PC-9 (cell line): ENCODE measurements around the gene ZBTB25. TPM values are rescaled to one million over a fixed set of nuclear protein-coding genes. Genes with fewer than 3 reads are reported as not detected.

Experiments
- BruUV-seq: library from RNA; stranded (reverse); fragments of 400-500 nt; replicated peaks from 2 replicates; lab custom pipeline; 2021; lab: Mats Ljungman, UMichigan
- CTCF ChIA-PET: fragments of 300-600 bp; sonication (Branson Sonifier 250); formaldehyde crosslinking; loops from one replicate; lab custom pipeline; 2022; ENCODE audit warnings: antibody characterized with exemption; lab: Charles Lee
- POLR2A ChIA-PET: fragments of 300-600 bp; sonication (Branson Sonifier 250); formaldehyde crosslinking; loops from one replicate; lab custom pipeline; 2022; ENCODE audit warnings: antibody characterized with exemption; ENCODE audit not compliant: unreplicated experiment; lab: Charles Lee
- DNase-seq, 2 experiments: peaks; one replicate each; pipeline versions ENCODE4 v3.0.0 to v3.0.0-alpha.2; 2015 to 2022; ENCODE audit warnings: mixed read lengths in 1 of 2
- H2AFZ ChIP-seq: fragments of 200-600 bp; sonication (generic); 2 replicates; pipeline ENCODE4 v1.8.1; 2017; ENCODE audit warnings: antibody characterized with exemption
- H3F3A ChIP-seq: fragments of 200-600 bp; sonication (generic); 2 replicates; pipeline ENCODE4 v1.8.1; 2017; ENCODE audit warnings: antibody characterized with exemption, mild to moderate bottlenecking, low read depth; ENCODE audit not compliant: insufficient read depth
- H3K27ac ChIP-seq: fragments of 200-600 bp; sonication (generic); 2 replicates; pipeline ENCODE4 v1.6.1; 2016; ENCODE audit warnings: mixed run types
- H3K27me3 ChIP-seq: fragments of 200-600 bp; sonication (generic); 2 replicates; pipeline ENCODE4 v1.6.1; 2016; ENCODE audit warnings: low read depth, mixed run types; ENCODE audit not compliant: insufficient read depth
- H3K36me3 ChIP-seq: fragments of 200-600 bp; sonication (generic); 2 replicates; pipeline ENCODE4 v1.6.1; 2016; ENCODE audit warnings: low read depth, mixed run types
- H3K4me1 ChIP-seq: fragments of 200-600 bp; sonication (generic); replicated peaks from 2 replicates; pipeline ENCODE4 v1.6.1; 2016; ENCODE audit warnings: mixed run types; ENCODE audit not compliant: insufficient read depth
- H3K4me2 ChIP-seq: fragments of 200-600 bp; sonication (generic); 2 replicates; pipeline ENCODE4 v1.6.1; 2017; ENCODE audit warnings: mixed run types
- H3K4me3 ChIP-seq: fragments of 200-600 bp; sonication (generic); 2 replicates; pipeline ENCODE4 v1.6.1; 2016; ENCODE audit warnings: mixed run types
- H3K79me2 ChIP-seq: fragments of 200-600 bp; sonication (generic); 2 replicates; pipeline ENCODE4 v1.6.1; 2017; ENCODE audit warnings: low read depth, mixed run types
- H3K9me2 ChIP-seq: fragments of 200-600 bp; sonication (generic); 2 replicates; pipeline ENCODE4 v1.8.1; 2017; ENCODE audit warnings: mild to moderate bottlenecking; ENCODE audit not compliant: insufficient read depth
- H3K9me3 ChIP-seq: fragments of 200-600 bp; sonication (generic); 2 replicates; pipeline ENCODE4 v1.8.1; 2016; ENCODE audit warnings: low read depth; ENCODE audit not compliant: insufficient read depth
- H4K20me1 ChIP-seq: fragments of 200-600 bp; sonication (generic); 2 replicates; pipeline ENCODE4 v1.8.1; 2017; ENCODE audit not compliant: insufficient read depth
- CTCF ChIP-seq: fragments of 200-600 bp; sonication (generic); conservative IDR thresholded peaks from 2 replicates; pipeline ENCODE4 v1.6.1; 2017; ENCODE audit warnings: mixed run types, antibody characterized with exemption, mild to moderate bottlenecking, moderate library complexity
- EZH2 ChIP-seq: fragments of 200-600 bp; sonication (generic); IDR thresholded peaks from 2 replicates; pipeline ENCODE4 v1.8.0; 2017; ENCODE audit warnings: antibody characterized with exemption, low read depth
- intact Hi-C: fragments of 100-400 bp; cut with micrococcal nuclease; formaldehyde crosslinking; loops from one replicate; pipeline ENCODE4 v1.10.0; 2022; ENCODE audit not compliant: unreplicated experiment
- total RNA-seq: library from RNA; stranded (reverse); gene quantifications from 2 replicates; pipeline ENCODE4 v1.2.3, GENCODE V29; 2021

The ZBTB25 gene
- total RNA-seq, 1 experiment from 2014 or later, result 22.9 TPM

- Histone ChIP-seq H2AFZ (peak within 1 kb of the TSS; percentile 89), H3K27ac (peak within 1 kb of the TSS; percentile 84), H3K9me2 (no peaks in the 10 kb centered on the region), H3K4me3 (peak within 1 kb of the TSS; percentile 74), H3K9me3 (no peaks in the 10 kb centered on the region), H3K79me2 (no peaks in the 10 kb centered on the region), H3F3A (peaks cover 33% of the 10 kb centered on the region; the same call in 1 of the 2 replicates), H4K20me1 (no peaks in the 10 kb centered on the region), H3K4me2 (peak within 1 kb of the TSS; percentile 87), H3K36me3 (no peaks in the 10 kb centered on the region), H3K27me3 (no peaks in the 10 kb centered on the region), H3K4me1 (peaks cover 37% of the 10 kb centered on the region)
- intact Hi-C loops, result loop anchor here (1.0 to 10.0 kb wide), 7 partner anchors 29 to 354 kb away; partner anchors contain the start of gene ZBTB25
- DNase-seq, result peak; percentile 97 to 100
- POLR2A ChIA-PET, result interaction anchor here (0.5 to 1.5 kb wide), 21 partner anchors 9 to 971 kb away, joined by 3 to 28 read pairs (median 4); partner anchors contain the start of gene MTHFD1
- TF ChIP-seq CTCF (peak; percentile 77), EZH2 (no peak)
- CTCF ChIA-PET, result interaction anchor here (0.6 to 1.8 kb wide), 13 partner anchors 14 to 849 kb away, joined by 3 to 13 read pairs (median 3); no protein-coding TSS in a partner anchor
- BruUV-seq, result TSS peak; percentile 61
Observed at GRCh38 chr14:64540208-64541202, 36.9 kb upstream of the ZBTB25 start, which contains the start of gene HSPA2. HSPA2 (plus strand) TSS chr14:64540741; CDS start chr14:64540850, 109 bp downstream.

- Histone ChIP-seq H3K4me3 (no peak overlapping the region), H3F3A (peaks cover 33% of the 10 kb centered on the region), H3K4me2 (peak overlapping the region; percentile 30), H3K79me2 (no peaks in the 10 kb centered on the region), H3K27me3 (no peaks in the 10 kb centered on the region), H3K4me1 (peaks cover 25% of the 10 kb centered on the region), H3K36me3 (no peaks in the 10 kb centered on the region), H3K27ac (peak overlapping the region; percentile 67), H3K9me3 (no peaks in the 10 kb centered on the region), H2AFZ (peak overlapping the region; percentile 18; the same call in 1 of the 2 replicates), H3K9me2 (no peaks in the 10 kb centered on the region), H4K20me1 (no peaks in the 10 kb centered on the region)
- CTCF ChIA-PET, result interaction anchor here (0.7 kb wide), 1 partner anchor 122 kb away, joined by 10 read pairs; no protein-coding TSS in a partner anchor
- TF ChIP-seq EZH2, result no peak
- no peak for TF ChIP-seq CTCF
- POLR2A ChIA-PET, result interaction anchor here (0.5 to 0.6 kb wide), 2 partner anchors 33 to 347 kb away, joined by 3 to 6 read pairs; no protein-coding TSS in a partner anchor
- no TSS peak for BruUV-seq
- intact Hi-C loops, result no loop called here
- peak in 1 of 2 experiments; percentile 82 for DNase-seq
Observed at GRCh38 chr14:64536488-64537245, 33.0 kb upstream of the ZBTB25 start.

GRCh38 chr14:64531567-64531966 lies 27.9 kb upstream of the ZBTB25 start:
- Histone ChIP-seq H3F3A (peaks cover 20% of the 10 kb centered on the region), H3K4me1 (peaks cover 6% of the 10 kb centered on the region), H3K4me3 (no peak overlapping the region), H3K27ac (no peak overlapping the region), H2AFZ (no peak overlapping the region), H3K79me2 (no peaks in the 10 kb centered on the region), H3K9me2 (no peaks in the 10 kb centered on the region), H3K27me3 (no peaks in the 10 kb centered on the region), H3K4me2 (no peak overlapping the region), H3K9me3 (no peaks in the 10 kb centered on the region), H3K36me3 (no peaks in the 10 kb centered on the region), H4K20me1 (no peaks in the 10 kb centered on the region)
- no peak for TF ChIP-seq EZH2
- TF ChIP-seq CTCF, result no peak
- intact Hi-C loops, result no loop called here
- ChIA-PET POLR2A (interaction anchor here (0.6 to 0.7 kb wide), 3 partner anchors 9 to 112 kb away, joined by 6 to 7 read pairs (median 7); no protein-coding TSS in a partner anchor), CTCF (no interaction called here)
- no TSS peak for BruUV-seq
- no peak for DNase-seq
